ENCODE data around the gene FOXP1.
"Not testable (repeated sequence)": the region's sequence is repeated elsewhere in the genome, so short reads cannot be mapped to it uniquely, and the experiment has no call there.

Gene FOXP1

DNA sequence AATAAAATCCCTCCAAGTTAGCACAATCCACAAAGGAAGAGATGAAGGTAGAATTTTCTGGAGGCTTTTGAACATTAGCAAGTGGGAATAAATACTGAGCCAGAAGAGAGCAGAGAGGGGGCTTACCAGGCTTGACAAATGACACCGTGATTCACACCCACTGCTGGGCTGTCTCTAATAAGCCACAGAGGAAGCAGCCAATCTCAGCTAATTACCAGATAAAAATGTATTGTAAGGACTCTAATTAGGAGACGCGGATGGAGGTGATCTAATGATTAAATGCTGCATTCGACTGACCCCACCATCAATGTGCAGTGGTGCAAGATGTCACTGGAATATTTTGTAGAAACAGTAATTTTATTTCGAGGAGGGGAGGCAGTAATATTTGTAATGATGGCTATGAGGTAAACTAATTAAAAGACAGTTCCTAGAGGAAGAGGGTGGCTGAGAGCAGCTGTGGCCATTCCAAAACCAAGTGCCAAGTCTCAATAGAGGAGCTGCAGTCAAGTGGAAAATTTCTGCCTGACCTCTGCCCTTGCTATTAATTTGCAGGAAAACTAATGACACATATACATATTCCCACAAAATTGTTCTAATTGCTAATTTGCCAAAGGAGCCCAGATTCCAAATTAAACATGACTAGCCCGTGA, 602.2 kb downstream of the FOXP1 start:
- peak; percentile 66 for DNase-seq

DNA sequence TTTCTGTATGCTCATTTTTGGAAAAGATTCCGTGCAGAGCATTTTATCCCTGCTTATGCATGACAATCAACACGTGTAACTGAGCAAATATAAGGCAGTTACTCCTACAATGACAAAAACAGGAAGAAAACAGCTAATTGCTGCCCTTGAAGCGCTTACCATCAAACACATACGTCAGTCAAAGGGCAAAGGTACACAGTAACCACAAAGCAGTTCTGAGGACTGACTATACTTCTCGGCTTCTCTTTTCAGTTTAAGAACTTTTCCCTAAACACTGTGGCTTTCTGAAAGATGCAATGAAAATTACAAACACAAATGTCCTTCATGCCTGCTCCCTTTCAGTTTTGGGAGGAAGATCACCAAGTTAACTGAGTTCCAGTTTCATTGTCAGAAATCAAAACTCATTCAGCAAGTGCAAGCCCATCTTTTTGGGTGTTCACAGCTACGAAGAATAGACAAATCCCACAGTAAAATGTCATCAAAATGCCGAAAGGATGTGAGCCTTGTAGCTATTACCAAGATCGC, 602.8 kb downstream of the FOXP1 start:
- DNase-seq: no peak

DNA sequence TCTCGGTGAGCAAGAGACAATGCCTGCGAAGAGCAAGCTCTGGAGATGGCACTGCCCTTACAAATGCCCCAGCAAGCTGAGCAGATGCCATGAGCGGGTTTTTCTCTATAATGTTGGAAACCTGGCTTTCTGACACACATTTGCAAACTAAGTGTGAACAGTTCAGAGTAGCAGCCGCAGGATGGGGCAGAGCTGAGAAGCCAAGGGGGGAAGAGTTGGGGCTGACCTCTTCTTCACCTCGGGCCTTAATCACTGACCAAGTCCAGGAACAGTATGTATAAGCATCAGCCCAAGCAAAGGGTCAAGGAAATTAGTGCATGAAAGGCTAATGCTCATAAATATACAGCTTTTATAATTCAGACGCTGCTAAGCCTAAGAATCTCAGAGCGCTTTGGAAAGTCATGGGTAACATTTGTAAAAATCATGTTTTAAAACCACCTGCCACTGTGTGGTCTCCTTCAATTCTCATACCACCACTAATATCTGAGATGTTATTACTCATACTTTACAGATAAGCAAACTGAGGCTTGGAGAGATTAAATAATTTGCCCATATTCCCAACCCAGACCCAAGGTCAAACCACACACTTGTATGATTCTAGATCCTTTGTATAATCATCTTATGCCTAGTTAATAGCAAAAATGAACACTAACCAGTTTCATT, 603.4 kb downstream of the FOXP1 start:
- DNase-seq: no peak

DNA sequence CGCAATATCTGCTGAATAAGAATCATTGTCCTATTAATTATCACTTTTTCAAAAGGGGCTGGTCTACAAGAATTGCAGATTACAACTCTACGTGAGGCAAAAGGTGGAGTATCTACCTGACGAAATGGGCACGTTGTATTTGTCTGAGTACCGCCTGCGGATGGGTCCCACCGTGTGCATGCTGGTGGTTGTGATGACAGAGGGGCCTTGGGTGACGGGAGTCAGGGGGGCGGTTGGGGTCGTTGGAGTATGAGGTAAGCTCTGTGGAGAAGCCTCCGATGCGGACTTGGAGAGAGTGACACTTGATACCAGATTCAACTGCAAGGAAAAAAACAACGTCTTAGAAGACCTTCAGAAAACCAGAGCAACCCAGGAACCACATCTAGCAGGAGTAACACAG, 605.8 kb downstream of the FOXP1 start:
- DNase-seq: no peak

DNA sequence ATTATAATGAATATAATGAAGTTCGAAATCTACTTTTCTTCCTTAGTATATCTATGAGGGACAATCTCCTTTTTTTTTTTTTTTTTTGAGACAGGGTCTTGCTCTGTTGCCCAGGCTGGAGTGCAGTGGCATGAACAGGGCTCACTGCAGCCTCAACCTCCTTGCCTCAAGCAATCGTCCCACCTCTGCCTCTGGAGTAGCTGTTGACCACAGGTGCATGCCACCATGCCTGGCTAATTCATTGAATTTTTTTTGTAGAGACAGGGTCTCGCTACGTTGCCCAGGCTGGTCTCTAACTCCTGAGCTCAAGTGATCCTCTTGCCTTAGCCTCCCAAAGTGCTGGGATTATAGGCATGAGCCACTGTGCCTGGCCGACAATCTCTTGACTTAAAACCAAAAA, 607.5 kb downstream of the FOXP1 start:
- not testable (repeated sequence) for DNase-seq

DNA sequence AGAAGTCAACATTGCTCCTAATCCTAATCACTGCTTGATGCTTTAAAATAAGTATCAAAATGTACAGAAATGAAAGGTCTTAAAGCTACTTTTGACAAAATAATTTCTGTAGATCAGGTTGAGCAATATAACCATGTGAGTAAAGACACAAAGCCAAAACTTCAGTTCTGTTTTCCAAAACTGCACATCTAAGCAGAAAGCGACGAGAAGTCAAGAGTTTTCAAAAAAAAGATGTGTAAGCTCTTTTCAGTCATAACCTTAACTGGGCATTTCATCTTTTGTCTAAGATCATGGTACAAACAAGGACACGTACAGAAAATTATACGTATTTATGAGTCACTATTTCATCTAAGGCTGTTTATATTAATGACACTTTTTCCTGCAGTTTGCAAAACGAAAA, 608.8 kb downstream of the FOXP1 start:
- no peak for DNase-seq

DNA sequence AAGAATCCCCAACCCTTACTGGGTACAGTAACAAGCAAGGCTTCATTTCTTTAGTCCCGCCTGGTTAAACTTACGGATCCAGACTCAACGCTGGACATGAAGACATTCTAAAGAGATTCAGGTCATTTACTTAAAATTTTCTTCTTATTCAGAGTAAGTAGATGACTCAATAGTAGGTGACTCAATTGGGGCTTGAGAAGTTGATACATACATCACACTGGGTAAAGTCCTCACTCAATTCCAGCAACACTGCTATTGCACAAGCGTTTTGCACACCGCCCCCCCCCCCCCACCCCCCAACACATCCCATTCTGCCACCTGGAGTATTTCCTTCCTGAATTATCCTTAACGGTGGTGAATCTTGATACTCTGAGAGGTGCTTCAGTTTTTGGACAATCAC, 610.0 kb downstream of the FOXP1 start:
- no peak for DNase-seq

DNA sequence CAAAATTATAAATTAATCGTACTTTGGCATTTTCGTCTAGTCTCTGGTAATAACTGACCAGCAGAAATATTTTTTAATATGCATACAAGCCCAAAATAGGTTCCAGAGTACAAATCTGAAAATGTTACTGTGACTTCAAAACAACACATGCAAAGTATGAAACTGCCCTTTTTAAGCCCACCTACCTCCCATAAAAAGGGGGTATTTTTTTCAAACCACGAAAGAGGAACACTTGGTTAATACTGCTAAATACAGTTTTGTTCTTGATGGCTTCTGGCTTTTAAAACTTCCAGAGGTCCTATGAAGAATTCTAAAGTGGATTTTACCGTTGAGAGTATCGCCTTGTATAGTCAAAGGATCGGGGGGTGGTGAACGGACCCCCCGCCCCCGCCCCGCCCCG, 610.7 kb downstream of the FOXP1 start:
- no peak for DNase-seq

DNA sequence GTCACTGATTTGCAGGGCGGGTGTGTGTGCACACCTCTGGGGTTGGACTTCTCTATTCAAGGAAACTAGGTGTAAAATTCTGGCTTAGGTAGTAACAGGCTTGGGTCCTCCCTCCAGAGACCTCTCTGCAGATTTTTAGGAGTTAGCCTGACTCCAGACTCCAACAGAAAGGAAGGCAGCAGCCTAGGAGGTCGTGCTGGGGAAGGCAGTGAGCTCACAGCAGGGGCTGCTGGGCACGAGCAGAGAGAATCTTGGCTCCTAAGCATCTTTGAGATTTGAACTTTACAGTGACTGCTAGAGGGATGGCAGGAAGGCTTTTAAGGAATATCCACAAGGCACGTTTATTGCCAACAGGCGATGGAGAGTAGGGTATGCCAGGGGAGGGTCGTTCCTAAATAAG, 612.6 kb downstream of the FOXP1 start:
- no peak for DNase-seq

DNA sequence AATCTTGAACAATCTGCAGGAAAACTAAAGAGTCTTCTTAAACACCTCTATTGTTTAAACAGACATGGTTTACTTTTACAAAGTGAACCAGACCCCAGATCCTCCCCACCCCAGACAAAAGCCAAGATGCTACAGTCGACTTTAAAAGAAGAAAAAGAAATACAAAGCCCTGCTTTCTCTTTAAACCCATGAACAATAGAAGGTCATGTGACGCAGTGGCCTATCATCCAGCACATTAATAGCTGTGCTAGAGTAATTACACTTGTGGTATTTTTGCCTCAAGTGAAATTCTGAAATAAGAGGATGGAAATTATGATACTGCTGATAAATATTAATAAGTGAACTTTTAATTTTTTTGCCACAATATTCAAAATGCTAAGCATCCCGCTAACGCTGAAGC, 613.4 kb downstream of the FOXP1 start:
- no peak for DNase-seq

DNA sequence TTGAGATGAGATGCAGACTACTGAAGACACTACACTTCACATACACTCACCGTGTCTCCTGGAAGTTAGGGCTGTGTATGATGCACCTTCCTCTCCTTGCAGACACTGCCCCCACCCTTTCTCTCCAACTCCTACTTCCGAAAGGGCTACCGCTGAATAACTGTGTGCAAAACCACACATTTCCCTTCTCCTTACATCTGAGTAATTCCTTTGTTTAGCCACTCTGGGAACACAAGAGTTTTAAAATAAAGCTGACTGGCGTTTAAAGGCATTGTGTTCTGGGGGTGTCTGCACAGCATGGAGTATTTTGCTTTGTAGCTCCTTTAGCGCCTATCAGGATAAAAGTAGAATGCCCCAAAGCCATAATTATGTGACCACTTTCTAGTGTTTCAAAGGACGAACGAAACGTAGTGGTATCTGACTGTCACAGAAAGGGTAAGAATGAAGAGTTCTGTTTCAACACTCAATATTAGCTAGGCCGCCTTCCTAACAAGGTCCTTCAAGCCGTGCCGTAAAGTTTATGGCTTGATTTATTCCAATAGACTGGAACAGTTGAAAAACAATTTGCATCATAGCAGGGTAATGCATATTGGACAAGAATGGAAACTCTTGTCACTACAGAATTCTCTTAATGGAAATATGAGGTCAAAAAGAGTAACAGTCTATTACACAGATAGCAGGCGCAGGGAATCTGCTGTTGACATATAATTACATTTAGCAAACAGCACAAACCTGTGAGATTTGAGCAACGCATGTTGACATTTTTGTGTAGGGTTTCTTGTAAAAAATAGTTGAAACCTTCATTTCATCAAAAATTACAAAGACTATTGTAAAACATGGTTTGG, 619.9 kb downstream of the FOXP1 start:
- no peak for DNase-seq

DNA sequence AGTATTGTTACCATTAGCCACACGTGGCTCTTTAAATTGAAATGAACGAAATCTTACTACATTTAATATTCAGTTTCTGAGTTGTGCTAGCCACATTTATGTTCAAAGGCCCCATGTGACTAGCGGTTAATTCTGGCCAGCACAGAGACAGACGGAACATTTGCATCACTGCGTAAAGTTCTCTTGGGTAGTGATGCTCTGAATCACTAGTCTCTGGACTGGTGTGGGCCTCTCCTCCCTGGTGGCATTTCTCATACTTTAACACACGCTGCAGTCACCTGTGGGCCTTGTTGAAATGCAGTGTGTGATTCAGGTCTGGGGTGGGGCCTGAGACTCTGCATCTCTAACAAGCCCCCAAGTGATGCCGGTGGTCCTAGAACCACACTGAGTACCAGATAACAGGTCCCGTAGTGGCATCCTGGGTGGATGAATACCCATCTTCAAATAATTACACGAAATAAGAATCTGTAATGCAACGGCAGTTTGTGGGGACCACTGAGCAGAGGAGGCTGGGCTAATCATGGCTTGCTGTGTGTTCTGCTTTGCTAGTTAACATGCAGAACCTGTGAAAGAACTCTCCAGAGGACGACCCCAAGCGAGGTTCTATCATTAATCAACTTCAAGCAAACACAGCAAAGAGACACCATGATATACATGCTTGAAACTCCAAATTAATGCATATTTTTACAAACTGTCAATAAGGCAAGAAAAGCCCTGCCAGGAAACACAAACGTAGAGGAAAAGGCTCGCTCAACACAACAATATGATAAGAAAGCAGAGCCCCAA, 623.8 kb downstream of the FOXP1 start:
- no peak for DNase-seq

DNA sequence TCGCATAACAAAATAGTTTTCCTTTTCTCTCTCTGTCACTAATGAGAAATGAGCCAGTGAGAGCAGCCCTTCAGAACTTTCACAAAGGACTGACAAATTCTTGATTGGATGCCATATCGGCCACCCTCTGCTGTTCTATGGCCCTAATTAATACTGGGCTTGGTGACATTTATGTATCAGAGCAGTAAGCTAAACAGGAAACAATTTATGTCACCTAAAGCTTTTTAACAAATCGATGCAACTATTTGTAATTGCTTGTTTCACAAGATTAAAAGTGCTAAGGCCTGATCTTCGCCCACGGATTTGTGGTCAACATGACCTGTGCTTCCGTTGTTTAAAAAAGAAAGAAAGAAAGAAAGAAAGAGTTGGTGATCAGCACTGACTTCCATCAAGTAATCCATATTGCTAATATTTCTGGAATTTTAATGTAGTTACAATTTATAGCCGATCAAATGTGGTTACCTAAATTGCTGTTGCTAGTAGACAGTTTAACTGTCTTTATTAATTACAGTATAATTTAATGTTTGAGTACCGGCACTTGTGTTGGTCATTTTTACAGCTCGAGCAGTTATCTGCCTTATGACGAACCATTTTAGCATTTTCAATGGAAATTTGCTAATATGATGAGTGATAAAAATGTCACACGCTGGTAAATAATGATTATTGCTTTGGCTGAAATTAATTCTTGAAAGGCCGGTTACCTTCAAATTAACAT, 631.3 kb downstream of the FOXP1 start:
- DNase-seq: no peak

DNA sequence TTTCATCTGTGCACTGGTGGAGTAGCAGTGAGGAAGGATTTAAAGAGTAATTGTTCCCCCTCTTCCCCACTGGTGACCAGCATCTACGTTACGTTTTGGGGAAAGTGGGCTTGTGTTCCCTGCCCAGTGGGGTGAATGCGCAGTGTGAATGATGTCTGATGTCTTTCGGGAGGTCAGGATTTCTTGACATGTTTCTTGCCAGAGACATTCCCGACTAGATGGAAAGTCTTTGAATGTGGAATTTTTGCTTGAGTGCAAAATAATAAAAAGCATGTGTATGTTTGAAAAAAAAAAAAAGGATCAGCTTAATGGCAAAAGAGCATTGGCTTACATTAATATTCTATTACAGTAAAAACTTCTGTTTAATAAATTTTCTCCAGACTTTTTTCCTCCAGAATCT, 632.2 kb downstream of the FOXP1 start:
- DNase-seq: no peak

DNA sequence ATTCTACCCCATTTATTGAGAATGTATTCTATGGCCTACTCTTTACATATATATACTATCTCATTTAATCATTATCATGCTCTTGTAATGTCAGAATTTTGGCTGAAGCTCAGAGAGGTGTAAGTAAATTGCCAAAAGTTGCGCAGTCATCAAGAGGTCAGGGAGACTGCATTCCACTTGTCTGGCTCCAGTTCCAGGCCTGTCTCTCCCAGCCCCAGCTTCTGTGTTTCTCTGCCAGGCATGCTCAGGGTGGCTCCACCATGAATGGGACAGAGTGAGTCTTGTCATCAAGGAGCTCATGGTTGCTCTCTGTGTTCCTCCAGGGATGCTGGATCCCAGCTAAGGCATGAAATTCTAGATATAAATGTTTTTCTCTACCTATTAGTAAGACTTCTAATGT, 635.9 kb downstream of the FOXP1 start:
- no peak for DNase-seq

DNA sequence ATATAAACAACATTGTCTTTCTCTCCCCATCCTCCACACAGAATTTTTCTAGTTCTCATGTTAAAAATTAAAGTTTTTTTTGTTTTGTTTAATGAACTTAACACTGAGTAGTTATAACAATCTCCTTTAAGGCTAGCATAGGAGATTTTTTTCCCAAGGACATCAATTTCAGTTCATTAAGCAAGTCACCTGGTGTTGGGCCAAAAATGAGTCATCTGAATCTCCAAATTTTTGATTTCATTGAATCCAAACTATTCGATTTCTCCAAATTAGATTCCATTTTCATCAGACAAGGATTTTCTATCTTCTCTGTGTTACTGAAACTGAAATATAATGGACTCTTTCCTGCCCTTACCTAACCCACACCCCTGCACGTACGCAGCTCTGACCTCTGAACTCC, 639.6 kb downstream of the FOXP1 start:
- no peak for DNase-seq

DNA sequence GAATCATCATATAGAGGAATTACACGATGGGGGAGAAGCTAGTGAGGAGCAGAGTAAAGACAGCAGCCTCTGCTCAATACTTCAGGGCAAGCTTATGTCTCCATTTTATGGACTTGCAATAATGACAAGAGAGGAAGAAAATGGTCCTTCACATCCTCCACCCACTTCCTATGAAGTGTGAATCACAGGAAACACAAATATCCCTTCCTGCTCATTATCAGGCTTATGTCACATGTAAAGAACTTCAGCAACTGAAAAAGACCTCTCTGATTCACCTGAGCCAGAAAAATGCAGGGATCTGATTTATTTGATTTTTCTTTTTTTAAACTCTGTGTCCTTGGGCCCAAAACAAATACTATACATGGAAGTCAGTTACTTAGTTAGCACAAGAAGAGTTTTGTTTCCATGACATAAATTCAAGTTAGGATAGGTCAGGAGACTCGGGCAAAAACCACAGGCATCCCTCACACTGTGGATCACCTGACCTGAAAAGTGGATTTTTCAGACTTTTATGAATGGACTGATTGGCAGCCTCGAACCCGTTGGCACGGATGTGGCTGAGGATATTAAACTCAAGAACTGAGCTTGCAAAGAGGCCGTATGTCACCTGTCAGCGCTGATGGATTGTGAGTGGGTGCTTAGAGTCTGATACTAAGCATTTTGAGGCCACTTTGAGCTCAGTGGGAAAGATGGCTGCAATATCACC, 650.3 kb downstream of the FOXP1 start:
- no peak for DNase-seq

DNA sequence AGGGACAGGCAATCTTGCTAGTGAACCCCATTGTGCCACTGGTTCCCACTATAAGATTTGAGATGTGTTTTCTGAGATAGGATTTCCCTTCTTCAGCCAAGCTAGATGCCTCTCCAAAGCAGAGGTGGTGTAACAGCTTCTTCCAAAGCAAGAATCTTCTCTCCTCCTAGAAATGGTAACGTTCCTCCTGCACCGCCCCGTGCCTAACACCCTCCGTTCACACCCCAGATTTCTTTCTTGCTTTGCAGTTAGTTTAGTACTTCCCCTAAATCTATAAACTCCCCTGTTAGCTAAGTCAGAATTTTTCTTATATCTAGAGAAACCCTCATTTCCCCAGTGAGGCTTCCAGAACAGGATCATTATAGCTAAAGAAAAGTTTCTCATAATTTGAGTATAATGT, 653.5 kb downstream of the FOXP1 start:
- DNase-seq: no peak

DNA sequence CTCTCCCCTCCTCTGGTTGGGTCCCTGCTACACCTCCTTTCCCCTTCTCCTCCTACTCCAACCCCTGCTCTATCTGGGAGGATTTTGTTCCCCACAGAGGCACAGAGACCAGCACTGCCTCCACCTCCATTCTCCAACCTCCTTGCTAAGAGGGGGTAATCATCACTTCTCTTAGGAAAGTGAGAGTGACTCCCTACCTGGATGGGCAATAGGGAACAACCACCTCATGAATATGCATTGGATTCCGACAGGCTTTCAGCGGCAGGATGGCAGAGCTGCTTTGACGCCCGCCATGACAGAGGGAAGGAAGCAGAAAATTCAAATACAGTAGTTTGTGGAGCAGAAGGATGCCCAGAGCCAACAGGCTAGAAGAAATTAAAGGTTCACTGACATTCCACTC, 656.3 kb downstream of the FOXP1 start:
- no peak for DNase-seq

DNA sequence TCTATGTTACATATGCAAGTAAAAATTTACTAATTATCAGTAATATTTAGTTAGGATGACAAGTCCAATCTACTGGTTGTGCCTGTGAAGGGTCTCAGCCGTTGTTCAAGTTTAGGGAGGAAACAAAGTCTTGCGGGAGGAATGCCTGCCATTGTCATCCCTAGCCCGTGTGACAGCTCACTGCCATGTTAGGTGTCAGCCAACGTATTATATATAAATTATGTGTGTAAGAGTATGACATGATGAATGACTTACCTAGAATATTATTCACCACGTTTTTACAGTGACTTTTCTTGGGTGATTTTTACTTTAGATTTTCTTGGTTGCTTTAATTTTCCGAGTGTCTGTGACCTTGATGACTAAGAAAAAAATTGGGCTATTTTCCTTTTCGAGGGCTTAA, 656.7 kb downstream of the FOXP1 start:
- DNase-seq: no peak

DNA sequence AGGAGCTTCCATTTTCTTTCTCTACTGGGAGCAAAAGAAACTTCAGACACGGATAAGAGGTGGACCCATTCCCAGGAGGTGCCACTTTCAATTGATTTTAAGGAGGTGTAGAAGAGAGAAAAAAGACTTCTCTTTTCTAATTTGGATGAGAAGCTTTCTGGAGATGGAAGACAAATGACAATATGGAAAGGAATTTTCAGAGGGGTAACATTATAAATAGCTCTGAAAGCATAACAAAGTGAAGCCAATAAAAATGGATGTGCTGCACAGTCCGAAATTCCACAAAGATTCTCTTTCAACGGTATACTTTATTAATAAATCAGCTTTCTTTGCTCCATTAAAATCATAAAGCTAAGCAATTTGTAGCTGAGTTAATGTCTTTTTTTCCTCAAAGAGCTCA, 663.9 kb downstream of the FOXP1 start:
- DNase-seq: no peak

DNA sequence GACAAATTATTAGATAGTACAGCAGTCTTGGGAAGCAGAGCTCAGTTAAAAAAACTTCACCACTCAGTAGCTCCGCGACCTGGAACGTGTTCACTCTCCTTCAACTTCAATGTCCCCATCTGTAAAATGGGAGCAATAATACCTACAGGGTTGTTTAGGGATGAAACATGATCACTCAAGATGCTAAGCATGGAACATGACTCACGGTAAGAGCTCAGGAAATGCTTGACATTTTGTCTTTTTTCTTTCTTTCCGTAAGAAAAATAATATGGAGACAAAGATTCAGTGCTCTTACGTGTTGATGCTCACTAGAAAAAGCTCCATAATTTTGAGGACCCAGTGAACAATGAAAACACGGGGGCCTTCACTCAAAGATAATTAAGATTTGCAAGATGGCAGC, 664.4 kb downstream of the FOXP1 start:
- DNase-seq: no peak

All from NCI-H69 (cell line).